ENCODE data around the gene SLC9A7. TPM values are rescaled to one million over a fixed set of nuclear protein-coding genes. Genes with fewer than 3 reads are reported as not detected.

SLC9A7 gene
- total and polyA plus RNA-seq, 2 of the 13 experiments (the other 11 are each of a cell fraction or from before 2014, with no cell fraction given): 5.8 to 7.2 TPM

DNA sequence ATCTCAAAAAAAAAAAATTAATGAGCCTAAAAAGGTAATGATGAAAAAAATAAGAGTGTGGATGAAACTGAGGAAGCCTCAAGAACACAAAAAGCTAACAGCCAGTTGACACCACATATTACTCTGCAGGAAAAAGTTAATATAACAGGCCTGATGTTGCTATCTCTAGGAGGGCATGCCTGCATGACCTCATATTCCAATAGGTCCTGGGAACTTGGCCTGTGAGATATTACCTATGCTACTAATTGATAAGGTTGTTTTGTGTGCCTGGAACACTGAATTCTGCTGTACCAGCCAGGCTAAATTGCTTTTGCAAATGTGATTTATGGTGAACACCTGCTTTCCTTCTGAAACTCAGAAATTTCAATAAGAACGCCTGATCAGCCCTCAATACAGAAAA lies 15.9 kb downstream of the SLC9A7 start:
- no peaks in the 10 kb centered on the region for H3K9me3 ChIP-seq (ENCODE audit: low read length)
- no peak for TF ChIP-seq REL (CRISPR knock-in tag; conservative IDR thresholded peaks at IDR 0.05)
- no peak for TF ChIP-seq ZNF343 (CRISPR knock-in tag; IDR thresholded peaks at IDR 0.05)
- TF ChIP-seq, protein P1, sequence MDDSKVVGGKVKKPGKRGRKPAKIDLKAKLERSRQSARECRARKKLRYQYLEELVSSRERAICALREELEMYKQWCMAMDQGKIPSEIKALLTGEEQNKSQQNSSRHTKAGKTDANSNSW (CRISPR knock-in tag; IDR thresholded peaks at IDR 0.05; ENCODE audit: borderline replicate concordance): no peak
- TF ChIP-seq ZNF777 (CRISPR knock-in tag; IDR thresholded peaks at IDR 0.05): no peak
- TF ChIP-seq, protein P2, sequence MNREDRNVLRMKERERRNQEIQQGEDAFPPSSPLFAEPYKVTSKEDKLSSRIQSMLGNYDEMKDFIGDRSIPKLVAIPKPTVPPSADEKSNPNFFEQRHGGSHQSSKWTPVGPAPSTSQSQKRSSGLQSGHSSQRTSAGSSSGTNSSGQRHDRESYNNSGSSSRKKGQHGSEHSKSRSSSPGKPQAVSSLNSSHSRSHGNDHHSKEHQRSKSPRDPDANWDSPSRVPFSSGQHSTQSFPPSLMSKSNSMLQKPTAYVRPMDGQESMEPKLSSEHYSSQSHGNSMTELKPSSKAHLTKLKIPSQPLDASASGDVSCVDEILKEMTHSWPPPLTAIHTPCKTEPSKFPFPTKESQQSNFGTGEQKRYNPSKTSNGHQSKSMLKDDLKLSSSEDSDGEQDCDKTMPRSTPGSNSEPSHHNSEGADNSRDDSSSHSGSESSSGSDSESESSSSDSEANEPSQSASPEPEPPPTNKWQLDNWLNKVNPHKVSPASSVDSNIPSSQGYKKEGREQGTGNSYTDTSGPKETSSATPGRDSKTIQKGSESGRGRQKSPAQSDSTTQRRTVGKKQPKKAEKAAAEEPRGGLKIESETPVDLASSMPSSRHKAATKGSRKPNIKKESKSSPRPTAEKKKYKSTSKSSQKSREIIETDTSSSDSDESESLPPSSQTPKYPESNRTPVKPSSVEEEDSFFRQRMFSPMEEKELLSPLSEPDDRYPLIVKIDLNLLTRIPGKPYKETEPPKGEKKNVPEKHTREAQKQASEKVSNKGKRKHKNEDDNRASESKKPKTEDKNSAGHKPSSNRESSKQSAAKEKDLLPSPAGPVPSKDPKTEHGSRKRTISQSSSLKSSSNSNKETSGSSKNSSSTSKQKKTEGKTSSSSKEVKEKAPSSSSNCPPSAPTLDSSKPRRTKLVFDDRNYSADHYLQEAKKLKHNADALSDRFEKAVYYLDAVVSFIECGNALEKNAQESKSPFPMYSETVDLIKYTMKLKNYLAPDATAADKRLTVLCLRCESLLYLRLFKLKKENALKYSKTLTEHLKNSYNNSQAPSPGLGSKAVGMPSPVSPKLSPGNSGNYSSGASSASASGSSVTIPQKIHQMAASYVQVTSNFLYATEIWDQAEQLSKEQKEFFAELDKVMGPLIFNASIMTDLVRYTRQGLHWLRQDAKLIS (CRISPR knock-in tag; IDR thresholded peaks at IDR 0.05): no peak

More for the DNA sequence above, 15.9 kb downstream of the SLC9A7 start:
- no peak overlapping the region for H3K4me3 ChIP-seq (replicated peaks in 1 of 3; ENCODE audit: insufficient read depth in 1 of 3, low read depth in 2 of 3, low read length in 3 of 3)
- H3K4me2 ChIP-seq (ENCODE audit: low read depth, low read length): no peak overlapping the region
- no peaks in the 10 kb centered on the region for H4K20me1 ChIP-seq (ENCODE audit: insufficient read depth, low read length)
- DNase-seq (ENCODE audit: low spot score) (no peak), FAIRE-seq (no peak), ATAC-seq (no peak)
- no peak overlapping the region for H2AFZ ChIP-seq (ENCODE audit: low read length)
- ChIA-PET POLR2A (no interaction called here), CTCF (ENCODE audit: low intra/inter-chr PET ratio, low total read pairs) (no interaction called here)
- in situ Hi-C loops (cut with HindIII; ENCODE audit: extremely low pct_ligation_motif_present, low pct_unique_long_range_greater_than_20kb): no loop called here
- no CpG with 5 or more reads among the region's 1 CpG for WGBS (ENCODE audit: low lambda C conversion rate)
- peaks cover 9% of the 10 kb centered on the region; the same call in 1 of the 2 replicates for H3K4me1 ChIP-seq (ENCODE audit: insufficient read depth, low read length)
- BruUV-seq (replicated peaks): no TSS peak
- H3K79me2 ChIP-seq (ENCODE audit: insufficient read depth, low read length): peaks cover 4% of the 10 kb centered on the region
- H3K27me3 ChIP-seq (ENCODE audit: control insufficient read depth in 1 of 2, insufficient read depth in 2 of 2, low read length in 2 of 2): no peaks in the 10 kb centered on the region
- intact Hi-C loops (cut with micrococcal nuclease; ENCODE audit: unreplicated experiment): no loop called here
- no peaks in the 10 kb centered on the region for H3K36me3 ChIP-seq (replicated peaks in 1 of 2; ENCODE audit: control insufficient read depth in 1 of 2, insufficient read depth in 2 of 2, low read length in 2 of 2)
- no peak overlapping the region for H3K27ac ChIP-seq (ENCODE audit: extremely low read length, insufficient read depth, low read length)
- H3K9ac ChIP-seq (ENCODE audit: insufficient read depth, low read depth, low read length): no peak overlapping the region

Measured in HepG2 (cell line).